CD4-positive, alpha-beta T cell treated with Interleukin-1 beta for 1 hour (primary cell): ENCODE data around the gene SUMO3.

Experiments
- DNase-seq, 2 donors: peaks; one replicate each; pipeline ENCODE4 v3.0.0-alpha.2; 2020 to 2022

Gene SUMO3

DNA sequence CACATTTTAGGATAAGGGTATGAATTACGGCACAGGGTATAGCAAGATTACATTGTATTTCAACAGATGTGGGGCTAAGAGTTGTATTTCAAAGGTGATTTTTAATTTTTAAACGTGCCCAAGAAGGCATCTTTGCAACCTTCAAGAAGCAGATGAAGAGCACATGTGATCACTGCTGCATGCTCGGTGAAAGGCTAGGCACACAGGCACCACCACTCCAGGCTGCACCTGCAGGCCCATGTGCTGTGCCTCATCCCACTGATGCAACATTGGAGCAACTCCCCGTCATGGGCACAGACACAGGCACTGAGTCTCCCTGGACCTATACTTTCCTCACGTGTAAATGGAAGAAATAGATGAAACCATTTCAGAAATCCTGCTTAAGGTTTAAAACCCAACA, 39.8 kb downstream of the SUMO3 start:
- no peak for DNase-seq

- DNase-seq, result no peak
Measured at GRCh38 chr21:44774972-44775371, 42.9 kb downstream of the SUMO3 start.

- no peak for DNase-seq
Measured at GRCh38 chr21:44773291-44773932, 44.5 kb downstream of the SUMO3 start.

DNA sequence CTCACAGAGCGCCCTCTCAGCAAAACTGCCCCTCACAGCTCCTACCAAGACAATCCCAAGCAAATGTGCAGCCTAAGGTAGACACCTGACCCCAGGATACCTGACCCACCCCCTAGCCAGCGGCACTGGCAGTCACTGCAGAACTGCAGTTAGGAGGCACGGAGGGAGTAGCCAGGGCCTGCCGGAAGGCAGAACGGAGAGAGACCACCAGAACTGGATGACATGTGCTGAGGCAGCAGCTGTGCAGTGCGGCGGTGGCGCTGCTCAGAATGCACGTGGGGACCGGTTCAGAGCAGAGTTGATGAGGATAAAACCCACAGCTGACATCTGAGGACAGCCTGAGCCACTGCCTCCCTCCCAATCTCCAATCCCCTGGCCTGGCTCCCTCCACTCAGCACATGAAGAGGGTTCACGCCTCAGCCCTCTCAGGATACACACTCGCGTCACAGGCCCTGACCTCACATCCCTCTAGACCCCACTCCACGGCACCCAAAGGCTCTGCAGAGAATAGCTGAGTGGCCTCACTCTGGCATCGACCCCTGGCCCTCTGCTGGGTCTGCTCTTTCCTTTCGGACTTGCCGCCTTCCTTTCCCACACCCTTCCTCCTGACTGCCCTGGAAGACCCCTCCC, 45.9 kb downstream of the SUMO3 start:
- no peak for DNase-seq

DNA sequence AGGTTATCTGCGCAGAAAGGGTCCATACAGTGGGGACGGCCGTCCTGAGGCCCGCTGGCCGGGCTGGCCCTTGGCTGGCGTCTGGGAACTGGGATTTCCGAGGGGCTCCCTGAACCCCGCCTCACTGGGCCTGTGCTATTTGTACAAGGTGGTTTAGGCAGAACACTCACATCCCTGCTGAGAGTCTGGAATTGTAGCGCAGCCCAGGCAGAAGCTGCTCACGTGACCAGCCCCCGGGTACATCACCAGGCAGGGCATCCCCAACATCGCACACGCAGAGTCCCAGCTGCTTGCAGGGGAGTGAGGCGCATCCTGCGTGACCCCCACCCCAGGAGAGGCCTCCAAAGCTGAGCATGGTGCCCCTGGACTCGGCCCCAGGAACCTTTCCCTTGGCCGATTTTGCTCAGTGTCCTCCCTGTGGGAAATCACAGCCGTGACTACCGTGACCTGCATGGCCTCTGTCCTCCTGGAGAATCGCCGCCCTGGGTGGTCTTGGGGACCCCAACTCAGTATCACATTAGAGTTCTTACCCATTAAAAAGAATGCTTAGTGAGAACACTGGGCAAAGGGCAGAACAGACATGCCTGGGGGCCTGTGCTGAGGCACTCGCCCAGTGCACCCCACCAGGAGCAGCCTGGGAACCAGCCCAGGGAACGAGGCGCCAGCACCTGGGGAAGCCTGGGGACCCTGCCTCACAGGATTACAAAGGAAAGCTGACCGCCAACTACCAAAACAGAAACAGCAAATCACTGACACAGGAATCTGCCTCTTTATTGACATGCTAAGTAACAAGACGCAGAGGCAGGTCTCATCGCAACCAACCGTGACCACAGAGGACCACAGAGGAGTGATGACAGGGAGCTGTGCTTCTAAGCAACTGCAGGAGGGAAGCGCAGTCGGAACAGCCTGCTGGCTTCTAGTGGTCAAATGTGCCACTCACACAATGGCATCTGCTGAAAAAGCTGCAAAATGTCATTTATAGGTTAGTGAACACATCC, 49.7 kb downstream of the SUMO3 start:
- no peak for DNase-seq

- DNase-seq, result no peak
Measured at GRCh38 chr21:44766818-44767354, 51.0 kb downstream of the SUMO3 start.

DNA sequence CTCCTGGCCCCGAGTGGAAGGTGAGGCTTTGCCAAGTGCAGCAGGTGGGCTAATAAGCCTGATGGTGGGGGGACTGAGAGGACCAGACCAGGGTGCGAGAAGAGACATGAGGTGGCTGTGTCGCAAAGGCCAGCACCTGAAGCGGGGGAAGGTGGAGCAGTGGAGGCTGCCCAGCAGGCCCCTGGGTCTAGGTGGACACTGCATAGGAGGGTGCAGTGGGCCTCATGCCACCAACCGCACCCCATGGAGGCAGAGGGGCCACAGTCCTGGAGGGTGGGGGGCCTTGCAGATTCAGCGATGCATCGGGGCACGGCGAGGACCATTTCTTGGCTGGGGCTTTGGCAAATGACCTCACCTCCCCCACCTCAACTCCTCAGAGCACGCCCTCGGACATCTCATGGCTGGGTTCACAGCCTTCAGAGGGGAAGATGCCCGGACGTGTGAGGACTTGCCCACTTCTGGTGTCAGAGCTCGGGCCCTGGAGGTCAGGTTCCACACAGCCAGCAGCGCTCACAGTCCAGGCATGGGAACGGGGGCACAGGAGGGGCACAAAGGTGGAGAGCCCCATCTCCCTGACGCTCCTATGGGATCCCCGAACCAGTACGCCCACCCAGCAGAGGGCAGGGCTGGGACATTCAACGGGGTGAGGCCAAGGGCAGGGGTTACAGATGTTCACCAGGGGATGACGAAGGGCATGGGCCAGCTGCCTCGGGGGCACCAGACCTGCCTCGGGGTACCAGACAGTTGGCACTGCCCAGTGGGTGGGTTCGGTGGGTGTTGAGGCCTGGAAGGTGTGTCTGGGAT, 51.6 kb downstream of the SUMO3 start:
- no peak for DNase-seq

DNA sequence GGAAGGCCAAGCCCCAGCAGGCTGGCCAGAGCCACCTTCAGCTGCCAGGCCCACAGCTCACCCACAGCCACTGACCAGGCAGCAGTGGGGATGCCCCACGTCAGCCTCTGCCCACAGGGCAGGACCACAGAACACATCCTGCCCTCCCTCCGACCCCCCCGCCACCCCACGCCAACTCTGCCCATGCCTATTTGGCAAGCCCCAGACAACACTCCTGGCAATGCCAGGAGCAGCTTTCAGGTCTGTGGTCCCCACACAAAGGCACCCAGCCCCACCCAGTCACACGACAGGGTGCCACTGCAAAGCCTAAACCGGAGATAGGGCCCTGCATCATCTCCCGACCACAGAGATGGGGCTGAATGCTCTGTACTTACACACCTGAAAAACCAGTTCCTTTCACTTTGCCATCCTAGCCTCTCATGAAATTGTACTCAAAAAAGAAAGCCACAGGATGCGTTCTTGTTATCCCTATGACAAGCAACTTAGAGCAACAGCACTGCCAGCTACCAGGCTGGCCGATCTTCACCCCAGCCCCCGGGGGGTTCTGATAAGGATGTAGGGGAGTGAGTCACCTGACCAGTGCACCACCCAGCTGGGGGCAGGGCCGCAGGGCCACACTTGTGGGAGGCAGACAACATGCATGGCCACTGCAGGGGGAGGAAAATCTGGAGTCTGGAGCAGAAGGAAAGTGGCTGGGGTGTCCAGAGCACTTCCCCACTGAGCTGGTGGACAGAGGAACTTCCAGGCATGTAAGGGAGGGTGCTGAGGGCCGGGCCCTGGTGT, 52.4 kb downstream of the SUMO3 start:
- peak; percentile 9 to 58 for DNase-seq

DNA sequence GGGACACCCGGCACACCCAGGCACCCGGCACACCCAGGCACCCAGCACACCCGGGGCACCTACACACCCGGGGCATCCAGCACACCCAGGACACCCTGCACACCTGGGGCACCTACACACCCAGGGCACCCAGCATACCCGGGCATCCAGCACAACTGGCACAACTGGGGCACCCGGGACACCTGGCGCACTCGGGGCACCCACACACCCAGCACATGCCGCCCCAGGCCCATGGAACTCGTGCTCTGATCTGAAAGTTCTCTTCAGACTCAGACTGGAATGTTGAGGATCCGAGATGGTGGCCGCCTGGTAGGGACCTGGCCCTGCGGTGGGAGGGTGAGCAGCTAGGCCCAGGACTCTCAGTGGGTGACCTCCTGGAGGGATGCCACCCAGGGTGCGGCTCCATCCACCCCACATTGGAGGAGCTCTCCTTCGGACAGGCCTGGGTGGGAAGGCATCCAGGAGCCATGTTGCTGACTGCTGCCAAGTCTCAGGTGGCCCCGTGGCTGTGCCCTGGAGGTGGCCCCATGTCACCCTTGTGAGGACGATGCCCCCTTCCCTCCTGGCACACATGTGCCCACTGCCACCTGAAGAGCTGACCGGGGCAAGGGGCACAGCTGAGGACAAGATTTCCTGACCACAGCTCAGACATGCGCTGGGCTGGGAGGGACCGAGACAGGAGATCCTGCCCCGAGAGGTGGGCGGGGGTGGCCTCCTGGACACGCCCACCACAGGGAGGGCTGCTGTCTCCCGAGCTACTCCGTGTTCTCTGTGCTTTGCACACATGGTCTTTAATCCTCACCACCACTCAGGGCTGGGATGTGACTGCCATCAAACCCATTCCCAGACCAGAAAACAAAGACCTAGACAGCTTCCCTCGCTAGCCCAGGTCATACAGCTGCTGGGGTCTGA, 53.3 kb downstream of the SUMO3 start:
- DNase-seq, result no peak

GRCh38 chr21:44763451-44764318, 54.2 kb downstream of the SUMO3 start:
- DNase-seq, result no peak

DNA sequence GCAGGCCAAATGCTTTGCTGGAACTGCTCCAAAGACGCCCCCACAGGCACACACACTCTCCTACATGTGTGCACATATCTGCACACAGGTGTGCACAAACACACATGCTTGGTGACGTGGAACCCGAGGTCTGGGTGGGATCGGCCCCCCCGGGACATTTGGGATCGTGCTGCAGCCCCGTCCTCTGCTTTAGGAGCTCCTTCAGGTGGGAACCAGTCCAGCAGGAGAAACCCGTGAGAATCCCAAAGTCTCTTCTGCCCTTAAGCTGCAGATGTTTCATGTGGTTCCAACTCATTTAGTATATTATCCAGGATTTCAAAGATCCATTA, 54.8 kb downstream of the SUMO3 start:
- DNase-seq, result no peak

DNA sequence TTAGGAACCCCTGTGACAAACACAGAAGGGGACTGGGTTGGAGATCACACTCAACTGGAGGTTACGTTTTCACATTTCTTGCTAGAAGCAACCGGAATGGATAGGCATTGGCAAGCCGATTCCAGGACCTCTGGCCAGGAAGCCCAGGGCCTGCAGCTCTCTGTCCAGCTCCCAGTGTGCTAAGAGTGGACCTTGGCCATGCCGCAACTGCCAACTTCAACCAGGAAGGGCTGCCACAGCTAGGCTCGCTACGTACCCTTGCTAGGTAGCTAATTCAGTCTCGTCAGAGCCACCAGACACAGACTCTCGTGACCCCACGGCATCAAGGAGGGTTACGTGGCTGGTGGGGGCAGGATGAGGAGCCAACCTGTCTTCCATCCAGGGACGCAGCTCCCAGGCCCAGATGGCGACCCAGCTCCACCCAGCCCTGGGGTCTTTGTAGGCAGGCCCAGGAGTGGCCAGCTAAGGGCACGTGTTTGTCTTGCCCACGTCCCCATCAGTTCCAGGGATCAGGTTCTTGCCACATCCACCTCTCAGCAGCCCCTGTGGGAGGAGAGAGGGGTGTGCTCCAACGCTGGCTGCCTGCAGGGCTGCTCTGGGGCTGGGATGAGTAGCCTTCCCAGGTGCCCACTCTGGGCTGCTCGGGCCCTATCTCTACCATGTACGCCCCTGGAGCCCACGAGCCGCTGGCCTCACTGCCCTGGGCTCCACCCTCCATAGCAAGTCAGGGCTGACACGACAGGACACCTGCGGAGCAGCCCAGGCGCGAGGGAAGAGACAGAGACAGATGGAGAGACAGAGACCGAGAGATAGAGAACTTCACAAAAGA, 55.4 kb downstream of the SUMO3 start:
- no peak for DNase-seq

DNA sequence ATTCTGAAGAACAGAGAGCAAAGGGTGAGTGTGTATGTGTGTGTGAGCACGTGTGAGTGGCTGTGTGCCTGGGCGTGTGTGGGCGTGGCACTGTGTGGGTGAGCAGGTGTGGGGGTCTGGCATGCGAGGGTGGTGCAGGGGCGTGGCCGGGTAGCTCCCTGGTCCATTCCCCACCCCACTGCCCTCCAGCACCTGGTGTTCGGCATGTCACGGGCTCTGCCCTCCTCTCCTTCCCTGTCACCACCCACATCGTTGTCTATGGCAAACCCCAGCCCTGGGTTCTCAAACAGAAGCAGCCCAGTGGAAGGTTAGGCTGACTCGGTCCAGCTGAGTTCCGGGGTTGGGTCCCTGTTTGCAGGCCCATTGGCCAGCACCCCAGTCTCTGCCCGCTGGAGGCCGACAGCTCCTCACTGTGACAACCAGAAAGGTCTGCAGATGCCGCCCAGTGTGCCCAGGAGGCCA, 56.1 kb downstream of the SUMO3 start:
- DNase-seq, result no peak

- DNase-seq, result no peak
Measured at GRCh38 chr21:44761011-44761729, 56.7 kb downstream of the SUMO3 start.

DNA sequence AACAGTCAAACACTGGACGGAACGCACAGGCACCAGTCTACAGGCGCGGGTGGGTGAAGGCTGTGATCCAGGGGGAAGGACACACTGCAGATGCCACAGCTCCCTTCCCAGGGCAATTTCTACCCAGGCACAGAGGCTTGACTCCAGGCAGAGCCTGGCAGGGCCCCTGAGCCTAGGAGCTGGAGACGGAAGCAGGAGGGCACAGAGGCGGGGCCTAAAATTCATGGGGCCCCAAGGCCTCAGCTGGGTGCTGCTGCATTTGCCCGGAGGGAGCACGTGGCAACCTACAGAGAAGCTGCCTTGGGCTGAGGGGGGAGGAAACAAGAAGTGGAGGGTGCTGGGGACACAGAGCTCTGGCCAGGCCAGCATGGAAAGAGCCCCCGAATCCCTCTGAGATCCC, 57.5 kb downstream of the SUMO3 start:
- DNase-seq, result no peak

- no peak for DNase-seq
Measured at GRCh38 chr21:44759628-44760285, 58.1 kb downstream of the SUMO3 start.
